CD4-positive, alpha-beta T cell (primary cell): Measurements from ENCODE around the gene XRCC4. TPM values are rescaled to one million over a fixed set of nuclear protein-coding genes. Genes with fewer than 3 reads are reported as not detected.
"Not testable (repeated sequence)": the region's sequence is repeated elsewhere in the genome, so short reads cannot be mapped to it uniquely, and the experiment has no call there.

Source experiments
- ATAC-seq: fragments of 200-7000 bp; cut with Tn5 transposase; one replicate; pipeline ENCODE4 v1.10.0; 2022; ENCODE audit warnings: mild to moderate bottlenecking; ENCODE audit not compliant: poor library complexity
- CTCF ChIA-PET: fragments of 350-600 bp; sonication (Branson Sonifier 250); formaldehyde crosslinking; loops from one replicate; lab custom pipeline; 2021; ENCODE audit warnings: antibody characterized with exemption, inconsistent platforms; lab: Charles Lee
- POLR2A ChIA-PET: fragments of 350-600 bp; sonication (Branson Sonifier 250); formaldehyde crosslinking; loops from one replicate; lab custom pipeline; 2021; ENCODE audit warnings: antibody characterized with exemption, inconsistent platforms; lab: Charles Lee
- DNase-seq, 14 experiments: peaks; one replicate each; pipeline ENCODE4 v3.0.0-alpha.2; 2013 to 2020; ENCODE audit warnings: mixed read lengths in 2 of 14
- H3K27ac ChIP-seq, 2 donors: one replicate each; pipeline versions ENCODE4 v1.5.1 to v1.7.0; 2013; ENCODE audit warnings: low read length in 2 of 2, low read depth in 1 of 2, mild to moderate bottlenecking in 1 of 2
- H3K27me3 ChIP-seq, 2 experiments: 1 replicate in 1 of 2; 2 replicates in 1 of 2; pipeline versions ENCODE4 v1.6.1 to v1.7.0; 2013; ENCODE audit warnings: low read length in 2 of 2, control low read depth in 1 of 2, mild to moderate bottlenecking in 1 of 2, moderate library complexity in 1 of 2; ENCODE audit not compliant: insufficient read depth in 2 of 2, control insufficient read depth in 1 of 2
- H3K36me3 ChIP-seq: one replicate; pipeline ENCODE4 v1.6.1; 2013; ENCODE audit warnings: low read length, control low read depth; ENCODE audit not compliant: insufficient read depth
- H3K4me1 ChIP-seq: one replicate; pipeline ENCODE4 v1.6.1; 2013; ENCODE audit warnings: low read length, control low read depth; ENCODE audit not compliant: insufficient read depth
- H3K4me3 ChIP-seq: one replicate; pipeline ENCODE4 v1.5.1; 2013; ENCODE audit warnings: mild to moderate bottlenecking, low read length, moderate library complexity
- H3K9me3 ChIP-seq, 2 experiments: 1 replicate in 1 of 2; 2 replicates in 1 of 2; pipeline versions ENCODE4 v1.6.1 to v1.7.0; 2013; ENCODE audit warnings: low read length in 2 of 2, mild to moderate bottlenecking in 2 of 2, control low read depth in 1 of 2, moderate library complexity in 1 of 2; ENCODE audit not compliant: control insufficient read depth in 1 of 2, insufficient read depth in 1 of 2
- H3K27ac Mint-ChIP-seq: one replicate; pipeline ENCODE4 v1.8.0; 2020; ENCODE audit warnings: mixed read lengths
- H3K27me3 Mint-ChIP-seq: one replicate; pipeline ENCODE4 v1.8.0; 2021; ENCODE audit warnings: mixed read lengths
- H3K36me3 Mint-ChIP-seq: one replicate; pipeline ENCODE4 v1.8.0; 2021; ENCODE audit warnings: low read depth, mixed read lengths
- H3K4me1 Mint-ChIP-seq: one replicate; pipeline ENCODE4 v1.8.0; 2021; ENCODE audit warnings: low read depth, mixed read lengths
- H3K4me3 Mint-ChIP-seq: one replicate; pipeline ENCODE4 v1.8.0; 2020; ENCODE audit warnings: mild to moderate bottlenecking, mixed read lengths
- H3K9me3 Mint-ChIP-seq: one replicate; pipeline ENCODE4 v1.8.0; 2020; ENCODE audit warnings: mixed read lengths
- CTCF ChIP-seq: fragments of 200-600 bp; IDR thresholded peaks from one replicate; pipeline ENCODE4 v1.8.0; 2022; ENCODE audit warnings: antibody characterized with exemption, mild to moderate bottlenecking
- intact Hi-C, 2 experiments: fragments of 100-400 bp; cut with DNase I in 1 of 2; cut with micrococcal nuclease in 1 of 2; formaldehyde crosslinking; loops; one replicate each; pipeline versions ENCODE4 v1.15.1 to v1.9.0; 2023 to 2025; cut with DNase I, micrococcal nuclease
- total RNA-seq, 174 experiments: library from RNA in 2 of 174; stranded (reverse) in 2 of 174; gene quantifications; one replicate each; pipeline ENCODE4 v1.2.3 and lab custom pipeline; 2021 to 2026

Gene XRCC4
- total RNA-seq, 2 experiments from 2014 or later: 1.8 TPM

GRCh38 chr5:83058726-83059125, 18.6 kb upstream of the XRCC4 start:
- DNase-seq: no peak
- Histone ChIP-seq H3K4me3 (no peak overlapping the region), H3K27me3 (no peaks in the 10 kb centered on the region), H3K27ac (no peak overlapping the region), H3K36me3 (peaks cover 46% of the 10 kb centered on the region), H3K9me3 (no peaks in the 10 kb centered on the region), H3K4me1 (no peaks in the 10 kb centered on the region)
- ChIA-PET CTCF (no interaction called here), POLR2A (no interaction called here)
- no peak for ATAC-seq
- Mint-ChIP-seq H3K9me3 (no peaks in the 10 kb centered on the region), H3K36me3 (peaks cover 87% of the 10 kb centered on the region), H3K27me3 (no peaks in the 10 kb centered on the region), H3K4me1 (peaks cover 32% of the 10 kb centered on the region), H3K27ac (no peak overlapping the region), H3K4me3 (no peak overlapping the region)
- intact Hi-C loops: no loop called here
- no peak for TF ChIP-seq CTCF

- H3K9me3 Mint-ChIP-seq: no peaks in the 10 kb centered on the region
- POLR2A ChIA-PET: interaction anchor here (0.6 kb wide), 1 partner anchor 655 kb away, joined by 4 read pairs; no protein-coding TSS in a partner anchor
- no peak overlapping the region for H3K27ac Mint-ChIP-seq
- no peak for ATAC-seq
- Histone ChIP-seq H3K27me3 (no peaks in the 10 kb centered on the region), H3K27ac (no peak overlapping the region), H3K9me3 (no peaks in the 10 kb centered on the region), H3K4me1 (no peaks in the 10 kb centered on the region), H3K36me3 (peaks cover 44% of the 10 kb centered on the region), H3K4me3 (no peak overlapping the region)
- no peak for DNase-seq
- H3K4me3 Mint-ChIP-seq: no peak overlapping the region
- peaks cover 87% of the 10 kb centered on the region for H3K36me3 Mint-ChIP-seq
- CTCF ChIA-PET: no interaction called here
- intact Hi-C loops: no loop called here
- peaks cover 32% of the 10 kb centered on the region for H3K4me1 Mint-ChIP-seq
- TF ChIP-seq CTCF: no peak
- H3K27me3 Mint-ChIP-seq: no peaks in the 10 kb centered on the region
Observed at GRCh38 chr5:83059341-83059740, 18.0 kb upstream of the XRCC4 start.

GRCh38 chr5:83066548-83067110, 10.7 kb upstream of the XRCC4 start:
- Histone ChIP-seq H3K4me3 (no peak overlapping the region), H3K27me3 (no peaks in the 10 kb centered on the region), H3K27ac (no peak overlapping the region), H3K4me1 (no peaks in the 10 kb centered on the region), H3K36me3 (peaks cover 10% of the 10 kb centered on the region), H3K9me3 (no peaks in the 10 kb centered on the region)
- POLR2A ChIA-PET: no interaction called here
- H3K4me3 Mint-ChIP-seq: no peak overlapping the region
- H3K27ac Mint-ChIP-seq: no peak overlapping the region
- intact Hi-C loops: no loop called here
- no peak for DNase-seq
- CTCF ChIA-PET: no interaction called here
- peaks cover 70% of the 10 kb centered on the region for H3K4me1 Mint-ChIP-seq
- no peak for TF ChIP-seq CTCF
- H3K36me3 Mint-ChIP-seq: peaks cover 42% of the 10 kb centered on the region
- H3K9me3 Mint-ChIP-seq: no peaks in the 10 kb centered on the region
- no peak for ATAC-seq
- no peaks in the 10 kb centered on the region for H3K27me3 Mint-ChIP-seq

- H3K4me1 ChIP-seq, intact Hi-C loops: not testable (repeated sequence)
- peaks cover 78% of the 10 kb centered on the region for H3K4me1 Mint-ChIP-seq
Observed at GRCh38 chr5:83067377-83067776, 10.0 kb upstream of the XRCC4 start.

More at GRCh38 chr5:83067377-83067776, 10.0 kb upstream of the XRCC4 start:
- POLR2A ChIA-PET, H3K4me3 ChIP-seq, H3K27ac Mint-ChIP-seq, ATAC-seq, H3K4me3 Mint-ChIP-seq, DNase-seq, H3K27me3 ChIP-seq, H3K27ac ChIP-seq, H3K9me3 ChIP-seq, H3K27me3 Mint-ChIP-seq, H3K9me3 Mint-ChIP-seq, CTCF ChIA-PET: not testable (repeated sequence)
- peaks cover 44% of the 10 kb centered on the region for H3K36me3 Mint-ChIP-seq
- H3K36me3 ChIP-seq: peaks cover 10% of the 10 kb centered on the region
